Measurements from ENCODE around the gene FLT3.

The FLT3 gene

DNA sequence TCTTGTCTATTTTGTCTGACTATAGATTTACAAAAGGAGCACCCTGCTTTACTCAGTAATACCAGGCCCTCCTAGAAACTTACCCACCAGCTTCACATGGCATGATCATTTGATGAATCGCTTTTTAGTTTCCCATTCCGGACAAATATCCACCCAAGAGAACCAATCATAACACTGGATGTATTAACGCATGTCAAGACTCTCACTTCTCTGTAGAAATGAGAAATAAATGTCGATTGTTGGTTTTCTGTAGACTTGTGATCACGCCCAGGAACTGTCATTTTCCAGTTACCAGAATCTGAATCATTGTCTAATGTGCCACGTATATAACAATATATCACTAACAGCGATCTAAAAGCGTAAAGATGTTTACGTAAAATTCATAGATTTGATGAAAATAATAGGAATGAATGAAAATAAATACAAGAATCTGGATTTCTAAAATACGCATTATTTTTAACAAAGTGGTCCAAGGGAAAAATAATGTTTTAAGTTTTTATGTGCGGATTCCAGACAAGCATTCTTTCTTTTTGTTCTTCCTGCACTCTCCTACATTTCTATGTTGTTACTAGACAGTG lies 145.3 kb downstream of the FLT3 start:
- H3K4me1 ChIP-seq (ENCODE audit: insufficient read depth, insufficient read length): no peaks in the 10 kb centered on the region
- H3K9ac ChIP-seq (ENCODE audit: insufficient read length, low read depth): no peak overlapping the region
- no peak overlapping the region for H3K4me3 ChIP-seq (ENCODE audit: insufficient read length, low read depth)
- TF ChIP-seq ZNF274 (IDR thresholded peaks at IDR 0.05; ENCODE audit: low read depth, low read length) (no peak), SUZ12 (IDR thresholded peaks at IDR 0.05; ENCODE audit: extremely low read depth, insufficient read depth, insufficient read length) (no peak), YY1 (IDR thresholded peaks at IDR 0.05; ENCODE audit: insufficient read depth, insufficient read length) (no peak)
- H3K36me3 ChIP-seq (ENCODE audit: insufficient read depth, insufficient read length, low read length): no peaks in the 10 kb centered on the region
- peaks cover 94% of the 10 kb centered on the region for H3K27me3 ChIP-seq (ENCODE audit: insufficient read depth, insufficient read length)
- peaks cover 21% of the 10 kb centered on the region for H3K9me3 ChIP-seq (ENCODE audit: insufficient read depth, low read length)
- DNase-seq (ENCODE audit: low read depth, low spot score): no peak

DNA sequence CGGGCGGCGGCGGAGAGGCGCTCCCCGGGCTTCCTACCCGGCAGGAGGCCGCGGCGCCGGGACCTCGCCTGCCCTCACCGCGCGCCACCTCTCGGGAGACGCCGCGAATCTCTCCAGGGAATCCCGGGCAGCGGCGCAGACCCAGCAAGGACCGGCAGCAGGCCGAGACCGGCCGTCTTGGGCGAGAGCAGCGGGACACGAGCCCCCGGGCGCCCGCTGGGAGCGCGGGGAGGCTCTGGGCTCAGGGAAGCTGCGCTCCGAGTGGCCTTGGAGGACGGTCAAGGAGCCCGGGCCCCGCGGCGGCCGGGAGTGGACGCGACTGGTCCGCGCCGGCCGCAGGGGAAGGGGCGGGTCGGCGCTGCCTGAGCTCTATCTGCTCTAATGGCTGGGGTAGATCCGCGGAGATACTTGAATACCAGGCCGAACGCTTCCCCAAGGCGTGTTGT lies 145.9 kb downstream of the FLT3 start:
- H3K27me3 ChIP-seq (ENCODE audit: insufficient read depth, insufficient read length): peaks cover 94% of the 10 kb centered on the region
- no peak for DNase-seq (ENCODE audit: low read depth, low spot score)
- H3K36me3 ChIP-seq (ENCODE audit: insufficient read depth, insufficient read length, low read length): no peaks in the 10 kb centered on the region
- H3K9ac ChIP-seq (ENCODE audit: insufficient read length, low read depth): peak overlapping the region; percentile 21
- peak overlapping the region; percentile 18 for H3K4me3 ChIP-seq (ENCODE audit: insufficient read length, low read depth)
- no peaks in the 10 kb centered on the region for H3K4me1 ChIP-seq (ENCODE audit: insufficient read depth, insufficient read length)
- TF ChIP-seq YY1 (IDR thresholded peaks at IDR 0.05; ENCODE audit: insufficient read depth, insufficient read length) (no peak), ZNF274 (IDR thresholded peaks at IDR 0.05; ENCODE audit: low read depth, low read length) (no peak), SUZ12 (IDR thresholded peaks at IDR 0.05; ENCODE audit: extremely low read depth, insufficient read depth, insufficient read length) (peak; percentile 60)
- peaks cover 21% of the 10 kb centered on the region for H3K9me3 ChIP-seq (ENCODE audit: insufficient read depth, low read length)

DNA sequence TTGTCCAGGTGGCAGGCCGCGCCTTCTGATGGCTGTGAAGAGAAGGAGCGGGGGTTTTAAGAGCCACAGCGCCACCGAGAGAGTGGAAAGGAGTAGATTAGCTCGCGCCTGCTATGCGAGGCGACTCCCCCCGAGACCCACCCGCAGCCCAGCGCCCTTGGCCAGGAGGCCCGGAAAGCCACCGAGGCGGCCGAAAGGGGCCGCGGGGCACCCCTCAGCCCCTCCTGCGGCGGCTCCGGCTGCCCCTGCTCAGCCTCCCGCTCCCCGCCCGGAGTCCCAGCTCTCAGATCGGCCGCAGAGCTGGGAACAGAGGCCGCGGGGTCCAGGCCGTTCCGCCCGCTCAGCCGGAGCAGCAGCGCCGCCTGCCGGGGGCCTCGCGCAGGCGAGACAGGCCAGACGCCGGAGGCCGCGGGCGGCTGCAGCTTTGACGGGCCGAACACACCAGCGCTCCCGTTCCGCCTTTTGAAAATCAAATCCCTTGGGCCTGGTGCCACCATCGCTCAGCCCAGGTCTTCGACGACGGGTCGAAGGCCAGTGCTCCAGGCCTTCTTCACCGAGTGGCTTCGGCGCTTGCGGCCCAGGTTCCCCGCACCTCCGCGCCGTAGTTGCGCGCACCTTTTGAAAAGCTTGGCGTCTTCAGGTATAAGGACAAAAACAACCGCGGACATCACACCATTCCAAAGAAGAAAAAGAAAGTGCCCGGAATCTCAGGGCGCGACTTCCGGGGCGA lies 146.5 kb downstream of the FLT3 start:
- peak overlapping the region; percentile 26 for H3K4me3 ChIP-seq (ENCODE audit: insufficient read length, low read depth)
- no peak for TF ChIP-seq ZNF274 (IDR thresholded peaks at IDR 0.05; ENCODE audit: low read depth, low read length)
- no peak for TF ChIP-seq SUZ12 (IDR thresholded peaks at IDR 0.05; ENCODE audit: extremely low read depth, insufficient read depth, insufficient read length)
- no peak for TF ChIP-seq YY1 (IDR thresholded peaks at IDR 0.05; ENCODE audit: insufficient read depth, insufficient read length)
- no peak for DNase-seq (ENCODE audit: low read depth, low spot score)
- H3K4me1 ChIP-seq (ENCODE audit: insufficient read depth, insufficient read length): no peaks in the 10 kb centered on the region
- H3K27me3 ChIP-seq (ENCODE audit: insufficient read depth, insufficient read length): peaks cover 93% of the 10 kb centered on the region
- peaks cover 21% of the 10 kb centered on the region for H3K9me3 ChIP-seq (ENCODE audit: insufficient read depth, low read length)
- no peak overlapping the region for H3K9ac ChIP-seq (ENCODE audit: insufficient read length, low read depth)
- H3K36me3 ChIP-seq (ENCODE audit: insufficient read depth, insufficient read length, low read length): no peaks in the 10 kb centered on the region
